BJ (cell line): ENCODE results near the gene TLE2. TPM values are rescaled to one million over a fixed set of nuclear protein-coding genes. Genes with fewer than 3 reads are reported as not detected.

Experiments used
- CTCF ChIA-PET: fragments of 350-600 bp; formaldehyde crosslinking; extraction: SDS; loops from one replicate; lab custom pipeline; 2021; ENCODE audit warnings: antibody characterized with exemption, inconsistent platforms; lab: Yijun Ruan, JAX
- POLR2A ChIA-PET: fragments of 300-600 bp; sonication (Branson Sonifier 250); formaldehyde crosslinking; extraction: SDS; loops from one replicate; lab custom pipeline; 2021; ENCODE audit warnings: antibody characterized with exemption; lab: Charles Lee
- DNase-seq: peaks from one replicate; pipeline ENCODE4 v3.0.0-alpha.2; 2011; ENCODE audit warnings: low read depth
- H3K27me3 ChIP-seq: 2 replicates; pipeline ENCODE4 v1.6.0; 2011; ENCODE audit warnings: low read length; ENCODE audit not compliant: control insufficient read depth, insufficient read depth
- H3K36me3 ChIP-seq: 2 replicates; pipeline ENCODE4 v1.5.1; 2011; ENCODE audit warnings: low read length; ENCODE audit not compliant: control insufficient read depth, insufficient read depth
- H3K4me3 ChIP-seq: 2 replicates; pipeline ENCODE4 v1.5.1; 2011; ENCODE audit warnings: low read depth, mild to moderate bottlenecking, control low read depth, low read length
- polyA plus RNA-seq: library from polyadenylated mRNA; depleted of rRNA; stranded (reverse); fragments of >200 nt; gene quantifications from 2 replicates; pipeline ENCODE4 v1.2.3, GENCODE V29; 2011
- TF ChIP-seq, protein P1 (sequence below): IDR thresholded peaks from 2 replicates; pipeline ENCODE4 v1.5.1; 2011; ENCODE audit warnings: low read depth, mild to moderate bottlenecking, control low read depth, inconsistent platforms, low read length, moderate library complexity; ENCODE audit not compliant: insufficient read depth

The TLE2 gene
- polyA plus RNA-seq, 1 experiment = 1.0 TPM

DNA sequence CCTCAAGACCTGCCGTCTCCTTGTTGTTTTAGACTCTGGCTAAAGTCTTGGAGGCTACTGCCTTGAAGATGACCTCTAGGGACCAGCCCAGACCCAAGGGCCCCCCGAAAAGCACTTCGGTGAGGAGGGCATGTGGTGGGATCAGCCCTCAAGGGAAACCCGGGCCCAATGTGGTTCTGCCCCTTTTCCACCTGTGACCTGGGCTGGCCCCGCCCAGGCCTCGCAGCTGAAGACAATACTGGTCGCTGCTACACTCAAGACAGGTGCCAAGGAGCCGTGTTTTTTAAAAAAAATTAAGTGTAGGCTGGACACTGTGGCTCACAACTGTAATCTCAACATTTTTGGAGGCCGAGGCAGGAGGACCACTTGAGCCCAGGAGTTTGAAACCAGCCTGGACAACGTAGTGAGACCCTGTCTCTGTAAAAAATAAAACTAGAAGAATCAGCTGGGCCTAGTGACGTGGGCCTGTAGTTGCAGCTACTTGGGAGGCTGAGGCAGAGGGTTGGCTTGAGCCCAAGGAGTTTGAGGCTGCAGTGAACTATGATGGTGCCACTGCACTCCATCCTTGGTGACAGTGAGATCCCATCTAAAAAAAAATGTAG is 50.8 kb downstream of the TLE2 start:
- TF ChIP-seq, protein P1, sequence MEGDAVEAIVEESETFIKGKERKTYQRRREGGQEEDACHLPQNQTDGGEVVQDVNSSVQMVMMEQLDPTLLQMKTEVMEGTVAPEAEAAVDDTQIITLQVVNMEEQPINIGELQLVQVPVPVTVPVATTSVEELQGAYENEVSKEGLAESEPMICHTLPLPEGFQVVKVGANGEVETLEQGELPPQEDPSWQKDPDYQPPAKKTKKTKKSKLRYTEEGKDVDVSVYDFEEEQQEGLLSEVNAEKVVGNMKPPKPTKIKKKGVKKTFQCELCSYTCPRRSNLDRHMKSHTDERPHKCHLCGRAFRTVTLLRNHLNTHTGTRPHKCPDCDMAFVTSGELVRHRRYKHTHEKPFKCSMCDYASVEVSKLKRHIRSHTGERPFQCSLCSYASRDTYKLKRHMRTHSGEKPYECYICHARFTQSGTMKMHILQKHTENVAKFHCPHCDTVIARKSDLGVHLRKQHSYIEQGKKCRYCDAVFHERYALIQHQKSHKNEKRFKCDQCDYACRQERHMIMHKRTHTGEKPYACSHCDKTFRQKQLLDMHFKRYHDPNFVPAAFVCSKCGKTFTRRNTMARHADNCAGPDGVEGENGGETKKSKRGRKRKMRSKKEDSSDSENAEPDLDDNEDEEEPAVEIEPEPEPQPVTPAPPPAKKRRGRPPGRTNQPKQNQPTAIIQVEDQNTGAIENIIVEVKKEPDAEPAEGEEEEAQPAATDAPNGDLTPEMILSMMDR = no peak
- Histone ChIP-seq H3K27me3 (peaks cover 4% of the 10 kb centered on the region; the same call in 1 of the 2 replicates), H3K36me3 (no peaks in the 10 kb centered on the region), H3K4me3 (no peak overlapping the region)
- ChIA-PET POLR2A (no interaction called here), CTCF (interaction anchor here (0.9 to 1.4 kb wide), 3 partner anchors 9 to 186 kb away, joined by 3 to 5 read pairs (median 3); no protein-coding TSS in a partner anchor)
- no peak for DNase-seq

DNA sequence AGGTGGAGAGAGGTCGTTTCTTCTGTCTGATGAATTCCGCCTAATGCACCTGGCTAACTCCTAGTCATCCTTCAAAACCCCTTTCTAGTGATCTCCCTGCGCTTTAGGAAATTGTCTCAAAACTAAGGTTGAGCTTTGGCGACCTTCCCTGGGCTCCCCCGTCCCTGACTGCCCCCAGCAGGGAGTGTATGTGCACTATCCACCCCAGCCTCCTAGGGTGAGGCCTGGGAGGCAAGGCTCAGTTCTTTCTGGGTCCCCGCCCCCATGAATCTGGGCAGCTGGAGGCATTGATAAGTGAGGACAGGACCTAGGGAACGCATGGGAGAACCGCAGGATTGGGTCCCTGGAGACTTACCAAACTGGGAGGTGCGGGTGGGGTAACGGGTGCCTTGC is 51.3 kb downstream of the TLE2 start:
- no peak for DNase-seq
- CTCF ChIA-PET = interaction anchor here (0.7 to 1.3 kb wide), 3 partner anchors 15 to 186 kb away, joined by 3 to 4 read pairs (median 3); no protein-coding TSS in a partner anchor
- TF ChIP-seq, protein P1 = no peak
- H3K36me3 ChIP-seq = no peaks in the 10 kb centered on the region
- H3K4me3 ChIP-seq = no peak overlapping the region
- peaks cover 4% of the 10 kb centered on the region; the same call in 1 of the 2 replicates for H3K27me3 ChIP-seq
- POLR2A ChIA-PET = interaction anchor here (0.5 kb wide), 1 partner anchor 483 kb away, joined by 4 read pairs; no protein-coding TSS in a partner anchor

DNA sequence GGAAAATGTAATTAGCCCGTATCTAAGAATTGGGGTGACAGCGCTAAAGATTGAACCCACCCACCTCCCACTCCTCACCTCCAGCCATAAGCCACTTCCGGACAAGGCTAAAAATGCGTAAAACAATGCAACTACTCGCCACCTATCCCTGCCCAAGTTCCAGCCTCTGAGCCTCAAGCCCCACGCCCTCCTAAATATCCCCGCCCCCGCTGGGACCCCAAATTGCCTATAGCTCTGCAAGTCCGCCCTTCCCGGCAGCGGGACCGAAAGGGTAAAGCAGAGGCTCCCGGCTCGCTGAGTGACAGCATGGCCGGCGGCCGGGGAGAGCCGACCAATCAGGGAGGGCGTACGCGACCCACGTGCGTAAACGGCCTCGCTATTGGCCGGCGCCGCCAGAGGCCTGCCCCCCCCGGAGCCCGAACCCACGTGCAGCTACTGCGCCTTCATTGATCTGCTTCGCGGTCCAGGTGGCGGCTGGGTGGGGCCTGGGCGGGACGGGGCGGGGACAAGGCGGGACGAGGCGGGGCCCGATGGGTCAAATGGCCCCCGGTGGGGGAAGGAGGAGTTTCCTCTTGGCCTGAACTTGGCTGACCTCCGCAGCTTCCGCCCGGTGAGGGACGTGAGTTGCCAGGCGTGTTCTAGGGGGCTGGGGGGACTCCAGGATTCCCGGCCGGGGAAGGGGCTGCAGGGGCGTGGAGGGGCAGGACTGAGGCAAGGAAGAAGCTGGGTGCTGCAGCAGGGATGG is 51.9 kb downstream of the TLE2 start, which contains the start of gene TLE6:
Gene TLE6 (plus strand): TSS at position 564 of the 745 bp plus-strand sequence. CDS start 670 bp downstream, outside the sequence.
- CTCF ChIA-PET = interaction anchor here (0.7 to 1.3 kb wide), 5 partner anchors 12 to 187 kb away, joined by 3 to 5 read pairs (median 3); no protein-coding TSS in a partner anchor
- no peaks in the 10 kb centered on the region for H3K36me3 ChIP-seq
- H3K4me3 ChIP-seq = peak within 1 kb of the TSS; percentile 42
- TF ChIP-seq, protein P1 = no peak
- peaks cover 4% of the 10 kb centered on the region; the same call in 1 of the 2 replicates for H3K27me3 ChIP-seq
- DNase-seq = peak; percentile 39
- POLR2A ChIA-PET = interaction anchor here (0.5 to 1.0 kb wide), 2 partner anchors 26 to 482 kb away, joined by 3 to 4 read pairs; no protein-coding TSS in a partner anchor

DNA sequence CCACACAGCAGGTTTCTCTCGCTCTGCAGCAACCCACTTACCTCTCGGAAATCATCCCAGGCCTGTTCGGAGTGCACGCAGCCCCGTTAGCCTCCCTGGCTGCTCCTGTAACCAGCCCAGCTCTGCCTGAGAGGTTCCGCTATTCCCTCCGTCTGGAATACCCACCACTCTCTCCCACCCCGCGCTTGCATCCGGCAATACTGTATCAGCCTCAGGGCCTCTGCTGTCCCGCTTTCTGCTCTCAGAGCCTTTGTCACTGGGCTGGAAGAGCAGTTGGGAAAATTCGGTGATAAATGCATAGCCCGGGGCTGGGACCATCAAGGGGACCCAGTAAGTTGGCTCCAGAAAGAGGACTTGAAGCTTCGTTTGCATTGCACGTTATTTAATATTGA is 52.5 kb downstream of the TLE2 start:
- POLR2A ChIA-PET = interaction anchor here (1.0 kb wide), 1 partner anchor 26 kb away, joined by 3 read pairs; no protein-coding TSS in a partner anchor
- Histone ChIP-seq H3K4me3 (peak overlapping the region; percentile 42), H3K36me3 (no peaks in the 10 kb centered on the region), H3K27me3 (peaks cover 4% of the 10 kb centered on the region; the same call in 1 of the 2 replicates)
- CTCF ChIA-PET = interaction anchor here (0.8 to 1.3 kb wide), 4 partner anchors 11 to 133 kb away, joined by 3 to 5 read pairs (median 3); no protein-coding TSS in a partner anchor
- TF ChIP-seq, protein P1 = no peak
- no peak for DNase-seq
